ENCODE measurements around the gene CCDC6. TPM values are rescaled to one million over a fixed set of nuclear protein-coding genes. Genes with fewer than 3 reads are reported as not detected.
A peak's percentile ranks its signal among the peaks of the same experiment; 100 is the strongest.

Gene CCDC6
- total and polyA plus RNA-seq, 9 of the 15 experiments (the other 6 are each of a cell fraction or from before 2014, with no cell fraction given) = 10.4 to 41.0 (median 20.9) TPM

GRCh38 chr10:59910867-59911266 lies 4.5 kb upstream of the CCDC6 start:
- Histone ChIP-seq H3K4me2 (ENCODE audit: insufficient read depth, low read length) (no peak overlapping the region), H3K9me3 (replicated peaks; ENCODE audit: control insufficient read depth, insufficient read depth, low read depth, low read length) (no peaks in the 10 kb centered on the region), H3K27me3 (ENCODE audit: control insufficient read depth in 2 of 2, insufficient read depth in 2 of 2, low read length in 2 of 2) (no peaks in the 10 kb centered on the region), H4K20me1 (replicated peaks; ENCODE audit: control insufficient read depth, insufficient read depth, low read length) (no peaks in the 10 kb centered on the region), H3K9me1 (ENCODE audit: control insufficient read depth, insufficient read depth, low read length) (no peaks in the 10 kb centered on the region), H3K36me3 (ENCODE audit: control insufficient read depth, insufficient read depth, low read length) (no peaks in the 10 kb centered on the region), H3K79me2 (ENCODE audit: control insufficient read depth, insufficient read depth, low read length) (peaks cover 10% of the 10 kb centered on the region), H3K4me3 (no peak overlapping the region), H3K4me1 (replicated peaks in 1 of 2; ENCODE audit: control insufficient read depth in 2 of 2, insufficient read depth in 2 of 2, low read length in 2 of 2) (peaks cover 10 to 15% of the 10 kb centered on the region in 2 experiments), H2AFZ (ENCODE audit: low read depth, low read length) (peak overlapping the region; percentile 5; the same call in 1 of the 2 replicates), H3K9ac (ENCODE audit: insufficient read depth in 1 of 2, low read depth in 2 of 2, low read length in 2 of 2) (no peak overlapping the region), H3K27ac (ENCODE audit: extremely low read depth, low read depth, low read length) (no peak overlapping the region)
- CTCF ChIA-PET (ENCODE audit: low intra/inter-chr PET ratio) = no interaction called here
- DNase-seq (ENCODE audit: extremely low read depth in 1 of 4, low spot score in 3 of 4) (no peak), FAIRE-seq (no peak), ATAC-seq (no peak)
- POLR2A ChIA-PET = no interaction called here
- in situ Hi-C loops (cut with MboI) = no loop called here
- peak; percentile 27 for TF ChIP-seq MEIS2 (IDR thresholded peaks at IDR 0.05; ENCODE audit: partially characterized antibody)
- TF ChIP-seq PKNOX1 (IDR thresholded peaks at IDR 0.05) = peak; percentile 51; the same call in 1 of the 2 replicates
- TF ChIP-seq CHAMP1 (IDR thresholded peaks at IDR 0.05) = no peak
- 51% methylated on average over 5 of the region's 5 CpGs for WGBS (ENCODE audit: insufficient coverage, low coverage, missing lambda C conversion rate)
- no TSS peak for BruUV-seq (replicated peaks)
- intact Hi-C loops (cut with micrococcal nuclease) = no loop called here
